Mesendoderm (in vitro differentiated cells): Measurements from ENCODE around the gene APP.

ENCODE experiments used
- DNase-seq: peaks from one replicate; pipeline ENCODE4 v3.0.0; 2013
- H2AK5ac ChIP-seq: 2 replicates; pipeline ENCODE4 v1.6.1; 2013; ENCODE audit warnings: low read length, inconsistent platforms
- H2BK120ac ChIP-seq: 2 replicates; pipeline ENCODE4 v1.6.1; 2013; ENCODE audit warnings: low read depth, mild to moderate bottlenecking, low read length, moderate library complexity, mixed read lengths
- H2BK15ac ChIP-seq: replicated peaks from 2 replicates; pipeline ENCODE4 v1.6.1; 2013; ENCODE audit warnings: low read depth, mild to moderate bottlenecking, moderate library complexity
- H2BK5ac ChIP-seq: 2 replicates; pipeline ENCODE4 v1.6.1; 2013; ENCODE audit warnings: low read length, inconsistent platforms
- H3K18ac ChIP-seq: 2 replicates; pipeline ENCODE4 v1.6.1; 2013; ENCODE audit warnings: mild to moderate bottlenecking, low read length, mixed read lengths
- H3K23ac ChIP-seq: one replicate; pipeline ENCODE4 v1.6.1; 2013; ENCODE audit warnings: low read length
- H3K27ac ChIP-seq: 2 replicates; pipeline ENCODE4 v1.5.1; 2013; ENCODE audit warnings: low read depth, mild to moderate bottlenecking, inconsistent platforms, low read length, moderate library complexity
- H3K27me3 ChIP-seq: 2 replicates; pipeline ENCODE4 v1.6.1; 2013; ENCODE audit warnings: low read length, control low read depth, mild to moderate bottlenecking, inconsistent platforms; ENCODE audit not compliant: insufficient read depth, poor library complexity
- H3K36me3 ChIP-seq: 2 replicates; pipeline ENCODE4 v1.6.1; 2013; ENCODE audit warnings: low read length, inconsistent platforms; ENCODE audit not compliant: control insufficient read depth, insufficient read depth
- H3K4ac ChIP-seq: one replicate; pipeline ENCODE4 v1.6.1; 2013; ENCODE audit warnings: low read depth, mild to moderate bottlenecking, low read length, moderate library complexity
- H3K4me1 ChIP-seq: 2 replicates; pipeline ENCODE4 v1.6.1; 2013; ENCODE audit warnings: low read depth, low read length, inconsistent platforms; ENCODE audit not compliant: control insufficient read depth
- H3K4me2 ChIP-seq: 2 replicates; pipeline ENCODE4 v1.6.1; 2013; ENCODE audit warnings: low read length
- H3K4me3 ChIP-seq: 2 replicates; pipeline ENCODE4 v1.5.1; 2013; ENCODE audit warnings: mild to moderate bottlenecking, low read length
- H3K56ac ChIP-seq: one replicate; pipeline ENCODE4 v1.6.1; 2013; ENCODE audit warnings: low read length
- H3K79me1 ChIP-seq: 2 replicates; pipeline ENCODE4 v1.6.1; 2013; ENCODE audit warnings: low read length, inconsistent platforms
- H3K79me2 ChIP-seq: 2 replicates; pipeline ENCODE4 v1.6.1; 2013; ENCODE audit warnings: mild to moderate bottlenecking, low read length; ENCODE audit not compliant: control insufficient read depth, insufficient read depth
- H3K9ac ChIP-seq: 2 replicates; pipeline ENCODE4 v1.6.1; 2013; ENCODE audit warnings: low read length, inconsistent platforms
- H4K5ac ChIP-seq: one replicate; pipeline ENCODE4 v1.6.1; 2013; ENCODE audit warnings: low read length
- H4K8ac ChIP-seq: one replicate; pipeline ENCODE4 v1.6.1; 2013; ENCODE audit warnings: low read depth, mild to moderate bottlenecking, control low read depth, low read length, moderate library complexity
- WGBS: extraction: QIAGEN DNeasy Blood & Tissue Kit; methylation state at CpG from one replicate; pipeline ENCODE4 v1.1.7; 2013; ENCODE audit warnings: low lambda C conversion rate, missing lambda C conversion rate; ENCODE audit not compliant: insufficient coverage; ENCODE audit errors: extremely low coverage; 5-methylcytosine and 5-hydroxymethylcytosine counted together

APP gene

DNA sequence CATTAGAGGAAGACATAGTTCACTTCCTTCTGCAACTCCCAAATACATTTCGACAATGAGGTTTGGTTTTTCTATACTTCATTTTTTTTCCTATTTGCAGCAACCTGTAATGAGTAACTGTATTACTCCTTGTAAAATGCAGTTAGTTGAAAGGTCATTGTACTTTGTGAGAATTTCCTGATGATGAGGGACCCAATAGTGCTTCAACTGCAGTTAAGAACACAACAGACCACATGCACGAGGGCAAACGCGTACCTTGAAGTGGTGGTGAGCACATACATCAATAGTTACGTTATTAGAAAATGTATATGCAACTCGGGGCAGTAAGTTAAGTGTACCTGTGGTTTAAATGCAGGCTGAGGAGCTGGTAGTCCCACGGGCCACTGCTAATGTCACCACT is 264.0 kb downstream of the APP start:
- Histone ChIP-seq H3K4me1 (no peaks in the 10 kb centered on the region), H4K8ac (no peak overlapping the region), H2BK120ac (no peak overlapping the region), H3K36me3 (peaks cover 5% of the 10 kb centered on the region), H3K9ac (no peak overlapping the region), H2BK15ac (no peak overlapping the region), H3K4ac (no peak overlapping the region), H4K5ac (no peak overlapping the region), H2AK5ac (no peak overlapping the region), H3K18ac (no peak overlapping the region), H3K4me3 (no peak overlapping the region), H3K56ac (no peak overlapping the region), H2BK5ac (no peak overlapping the region), H3K27me3 (no peaks in the 10 kb centered on the region), H3K79me2 (no peaks in the 10 kb centered on the region), H3K23ac (no peak overlapping the region), H3K4me2 (no peak overlapping the region), H3K27ac (no peak overlapping the region), H3K79me1 (no peaks in the 10 kb centered on the region)
- WGBS = no CpG with 5 or more reads among the region's 7 CpGs
- no peak for DNase-seq

GRCh38 chr21:25905126-25905525 is 265.4 kb downstream of the APP start:
- H2BK120ac ChIP-seq = no peak overlapping the region
- H4K8ac ChIP-seq = no peak overlapping the region
- no peaks in the 10 kb centered on the region for H3K4me1 ChIP-seq
- no peaks in the 10 kb centered on the region for H3K27me3 ChIP-seq
- no CpG with 5 or more reads among the region's 6 CpGs for WGBS
- no peak overlapping the region for H3K23ac ChIP-seq
- H3K4me3 ChIP-seq = no peak overlapping the region
- no peak overlapping the region for H3K4ac ChIP-seq
- H3K18ac ChIP-seq = no peak overlapping the region
- H3K56ac ChIP-seq = no peak overlapping the region
- H2BK15ac ChIP-seq = no peak overlapping the region
- H2BK5ac ChIP-seq = no peak overlapping the region
- H3K9ac ChIP-seq = no peak overlapping the region
- H3K79me1 ChIP-seq = no peaks in the 10 kb centered on the region
- H3K27ac ChIP-seq = no peak overlapping the region
- DNase-seq = no peak
- peaks cover 6% of the 10 kb centered on the region for H3K36me3 ChIP-seq
- H4K5ac ChIP-seq = no peak overlapping the region
- no peak overlapping the region for H2AK5ac ChIP-seq
- H3K79me2 ChIP-seq = no peaks in the 10 kb centered on the region
- H3K4me2 ChIP-seq = no peak overlapping the region

DNA sequence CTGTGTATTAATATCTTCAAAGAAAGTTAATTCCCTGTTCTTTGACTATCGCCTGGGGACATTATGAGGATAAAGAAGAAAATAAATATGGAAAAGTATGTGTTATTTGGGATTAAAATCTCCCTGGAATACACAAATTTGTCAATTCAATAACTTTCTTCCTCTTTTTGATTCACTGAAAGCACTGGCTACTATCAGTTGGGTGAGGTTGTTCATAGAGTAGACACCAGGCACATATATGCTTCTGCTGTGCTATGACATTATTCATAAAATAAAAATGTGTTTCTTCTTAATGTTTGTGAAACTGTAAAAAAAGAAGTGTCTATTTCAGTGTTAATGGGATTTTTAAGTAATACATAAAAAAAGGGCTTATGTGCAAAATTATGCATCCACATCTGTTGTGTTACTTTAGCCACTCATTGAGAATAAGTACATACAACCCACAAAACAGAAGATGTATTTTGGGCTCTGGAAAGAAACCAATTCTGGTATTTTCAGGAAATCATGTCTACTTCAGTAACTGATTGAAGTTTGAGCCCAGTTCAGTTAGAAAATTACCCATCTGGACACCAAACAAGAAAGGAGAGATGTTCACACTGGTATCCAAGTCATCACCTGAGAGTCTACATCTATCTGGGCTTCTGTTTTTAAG is 266.4 kb downstream of the APP start:
- WGBS = no CpG with 5 or more reads among the region's 1 CpG
- Histone ChIP-seq H4K8ac (no peak overlapping the region), H3K56ac (no peak overlapping the region), H2BK15ac (no peak overlapping the region), H3K27ac (no peak overlapping the region), H2AK5ac (no peak overlapping the region), H4K5ac (no peak overlapping the region), H3K27me3 (no peaks in the 10 kb centered on the region), H3K4ac (no peak overlapping the region), H3K79me2 (no peaks in the 10 kb centered on the region), H3K79me1 (no peaks in the 10 kb centered on the region), H3K23ac (no peak overlapping the region), H2BK5ac (no peak overlapping the region), H3K9ac (no peak overlapping the region), H3K36me3 (peaks cover 6% of the 10 kb centered on the region), H3K4me2 (no peak overlapping the region), H3K4me3 (no peak overlapping the region), H3K4me1 (peaks cover 2% of the 10 kb centered on the region), H2BK120ac (no peak overlapping the region), H3K18ac (no peak overlapping the region)
- DNase-seq = no peak

GRCh38 chr21:25903607-25904006 is 267.0 kb downstream of the APP start:
- H2BK5ac ChIP-seq = no peak overlapping the region
- H2BK120ac ChIP-seq = no peak overlapping the region
- no peak overlapping the region for H3K56ac ChIP-seq
- H2AK5ac ChIP-seq = no peak overlapping the region
- no peak overlapping the region for H2BK15ac ChIP-seq
- H3K27ac ChIP-seq = no peak overlapping the region
- H3K4me1 ChIP-seq = peaks cover 7% of the 10 kb centered on the region
- no peak overlapping the region for H3K9ac ChIP-seq
- no peak overlapping the region for H3K18ac ChIP-seq
- no peak overlapping the region for H3K4me3 ChIP-seq
- DNase-seq = no peak
- no peak overlapping the region for H4K5ac ChIP-seq
- no peak overlapping the region for H3K4ac ChIP-seq
- H3K79me1 ChIP-seq = no peaks in the 10 kb centered on the region
- no CpG with 5 or more reads among the region's 5 CpGs for WGBS
- H3K79me2 ChIP-seq = no peaks in the 10 kb centered on the region
- no peak overlapping the region for H3K23ac ChIP-seq
- no peaks in the 10 kb centered on the region for H3K27me3 ChIP-seq
- H4K8ac ChIP-seq = no peak overlapping the region
- H3K36me3 ChIP-seq = peaks cover 8% of the 10 kb centered on the region
- H3K4me2 ChIP-seq = no peak overlapping the region

GRCh38 chr21:25901330-25901979 is 269.1 kb downstream of the APP start:
- Histone ChIP-seq H3K27ac (no peak overlapping the region), H3K18ac (no peak overlapping the region), H4K8ac (no peak overlapping the region), H2BK120ac (no peak overlapping the region), H3K4ac (no peak overlapping the region), H3K36me3 (peaks cover 9% of the 10 kb centered on the region), H2BK15ac (no peak overlapping the region), H3K56ac (no peak overlapping the region), H3K23ac (no peak overlapping the region), H3K79me2 (no peaks in the 10 kb centered on the region), H3K9ac (no peak overlapping the region), H3K4me1 (peaks cover 7% of the 10 kb centered on the region), H4K5ac (no peak overlapping the region), H3K4me3 (no peak overlapping the region), H3K27me3 (no peaks in the 10 kb centered on the region), H2AK5ac (no peak overlapping the region), H2BK5ac (no peak overlapping the region), H3K79me1 (no peaks in the 10 kb centered on the region), H3K4me2 (no peak overlapping the region)
- WGBS = no CpG with 5 or more reads among the region's 2 CpGs
- no peak for DNase-seq

DNA sequence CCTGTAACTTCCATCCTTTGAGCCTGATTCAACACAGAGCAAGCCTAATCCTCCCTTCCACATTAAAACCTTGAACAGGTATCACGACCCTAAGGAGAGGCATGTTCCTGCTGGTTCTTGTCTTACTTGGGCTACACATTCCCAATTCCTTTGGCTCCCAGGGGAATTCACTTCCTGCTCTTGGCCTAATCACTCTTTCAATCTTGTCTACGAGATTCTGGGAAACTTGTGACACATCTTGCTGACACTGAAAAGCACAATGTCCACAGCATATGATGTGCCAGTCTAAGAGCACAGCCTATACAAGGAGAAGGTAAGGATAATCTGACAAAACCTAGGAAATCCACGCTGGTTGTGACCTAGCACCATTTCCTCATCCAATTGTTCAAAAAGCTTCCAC is 271.9 kb downstream of the APP start:
- Histone ChIP-seq H3K27ac (no peak overlapping the region), H2BK5ac (no peak overlapping the region), H3K79me1 (no peaks in the 10 kb centered on the region), H3K9ac (no peak overlapping the region), H3K4me3 (no peak overlapping the region), H4K8ac (no peak overlapping the region), H4K5ac (no peak overlapping the region), H3K4ac (no peak overlapping the region), H3K56ac (no peak overlapping the region), H3K18ac (no peak overlapping the region), H3K27me3 (no peaks in the 10 kb centered on the region), H3K79me2 (no peaks in the 10 kb centered on the region), H3K36me3 (peaks cover 7% of the 10 kb centered on the region), H3K4me2 (no peak overlapping the region), H3K4me1 (peaks cover 7% of the 10 kb centered on the region), H2BK15ac (no peak overlapping the region), H2BK120ac (no peak overlapping the region), H3K23ac (no peak overlapping the region), H2AK5ac (no peak overlapping the region)
- DNase-seq = peak; percentile 83
- no CpG with 5 or more reads among the region's 3 CpGs for WGBS
